Glomerular endothelial cell (primary cell): ENCODE measurements around the gene SCARB1. TPM values are rescaled to one million over a fixed set of nuclear protein-coding genes. Genes with fewer than 3 reads are reported as not detected.

Source experiments
- DNase-seq: peaks from one replicate; pipeline ENCODE4 v3.0.0-alpha.2; 2011; ENCODE audit warnings: low read depth, low spot score; ENCODE audit errors: extremely low read depth
- total RNA-seq: library from RNA; depleted of rRNA; stranded (reverse); fragments of >200 nt; gene quantifications from 2 replicates; pipeline ENCODE4 v1.2.3, GENCODE V29; 2015

The SCARB1 gene
- total RNA-seq, 1 donor from 2014 or later = 32.4 TPM

DNA sequence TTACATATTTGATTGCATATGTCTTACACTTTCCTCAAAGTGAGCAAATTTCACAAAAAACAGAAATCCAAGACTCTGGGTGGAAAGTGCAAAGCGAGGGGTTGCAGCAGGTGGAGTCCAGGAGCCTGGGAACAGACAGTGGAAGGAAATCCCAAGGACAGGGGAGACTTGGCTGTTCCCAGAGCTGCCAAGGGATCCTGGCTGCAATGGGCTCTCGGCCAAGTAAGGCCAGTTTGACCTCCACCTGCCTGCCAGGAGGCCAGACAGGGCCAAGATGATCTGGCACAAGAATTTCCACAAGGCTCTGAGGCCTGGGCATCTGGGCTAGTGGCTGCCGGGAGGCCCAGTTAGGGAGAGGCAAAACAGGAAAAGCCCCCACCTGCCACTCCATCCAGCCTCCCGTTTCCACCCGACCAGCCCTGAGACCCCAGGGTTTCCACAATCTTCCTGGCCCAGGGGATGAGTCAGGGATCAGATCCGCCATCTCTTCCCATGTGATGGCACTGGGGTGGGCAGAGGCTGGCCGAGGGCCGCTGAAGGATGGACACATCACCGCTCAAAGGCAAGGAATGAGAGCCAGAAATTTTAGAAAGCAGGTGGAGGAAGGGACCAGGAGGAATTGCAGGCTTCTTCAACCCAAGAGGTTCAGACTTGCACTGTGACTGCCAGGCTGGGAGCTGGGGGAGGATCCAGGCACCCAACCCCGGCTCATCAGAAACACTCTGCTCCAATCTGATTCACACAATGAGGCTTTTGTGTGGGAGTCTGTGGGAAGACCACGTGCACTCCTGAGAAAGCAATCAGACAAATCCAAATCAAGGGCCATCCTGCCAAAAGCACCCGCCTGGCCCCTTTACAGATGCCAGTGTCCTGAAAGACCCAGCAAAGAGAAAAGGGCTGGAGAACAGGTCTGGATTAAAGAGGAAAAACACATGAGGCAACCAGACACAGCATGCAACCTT, 16.3 kb downstream of the SCARB1 start:
- DNase-seq = no peak

DNA sequence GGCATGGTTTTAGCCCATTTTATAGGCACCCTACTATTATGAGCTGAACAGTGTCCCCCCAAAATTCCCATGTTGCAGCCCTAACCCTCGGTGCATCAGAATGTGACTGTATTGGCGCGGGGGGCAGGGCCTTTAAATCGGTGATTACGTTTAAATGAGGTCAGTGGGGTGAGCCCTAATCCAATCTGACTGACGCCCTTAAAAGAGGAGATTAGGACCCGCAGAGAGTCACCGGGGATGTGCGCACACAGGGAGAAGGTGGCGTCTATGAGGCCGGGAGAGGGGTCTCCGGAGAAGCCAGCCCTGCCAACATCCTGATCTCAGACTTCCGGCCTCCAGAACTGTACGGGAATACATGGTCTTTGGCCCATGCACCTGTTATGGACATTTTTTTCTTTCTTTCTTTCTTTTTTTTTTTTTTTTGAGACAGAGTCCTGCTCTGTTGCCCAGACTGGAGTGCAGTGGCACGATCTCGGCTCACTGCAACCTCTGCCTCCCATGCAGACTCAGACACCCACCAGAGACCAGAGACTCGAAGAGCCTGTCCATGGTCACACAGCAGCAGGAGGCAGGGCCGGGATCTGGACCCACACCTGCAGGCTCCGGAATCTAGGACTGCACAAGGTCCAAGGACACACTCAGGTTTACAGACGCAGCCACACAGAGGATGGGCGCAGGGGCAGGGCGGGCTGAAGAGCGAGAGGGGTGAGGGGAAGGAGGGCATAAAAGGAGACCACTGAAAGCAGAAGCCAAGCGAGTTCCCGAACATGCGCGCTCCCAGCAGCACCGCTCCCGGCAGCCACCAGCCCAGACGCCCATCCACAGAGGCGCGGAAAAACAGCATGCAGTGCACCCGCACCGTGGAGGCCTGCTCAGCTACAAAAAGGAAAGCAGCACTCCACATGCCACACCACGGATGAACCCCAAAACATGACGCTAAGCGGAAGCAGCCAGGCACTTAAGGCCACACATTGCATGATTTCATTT, 19.0 kb downstream of the SCARB1 start:
- DNase-seq = no peak

DNA sequence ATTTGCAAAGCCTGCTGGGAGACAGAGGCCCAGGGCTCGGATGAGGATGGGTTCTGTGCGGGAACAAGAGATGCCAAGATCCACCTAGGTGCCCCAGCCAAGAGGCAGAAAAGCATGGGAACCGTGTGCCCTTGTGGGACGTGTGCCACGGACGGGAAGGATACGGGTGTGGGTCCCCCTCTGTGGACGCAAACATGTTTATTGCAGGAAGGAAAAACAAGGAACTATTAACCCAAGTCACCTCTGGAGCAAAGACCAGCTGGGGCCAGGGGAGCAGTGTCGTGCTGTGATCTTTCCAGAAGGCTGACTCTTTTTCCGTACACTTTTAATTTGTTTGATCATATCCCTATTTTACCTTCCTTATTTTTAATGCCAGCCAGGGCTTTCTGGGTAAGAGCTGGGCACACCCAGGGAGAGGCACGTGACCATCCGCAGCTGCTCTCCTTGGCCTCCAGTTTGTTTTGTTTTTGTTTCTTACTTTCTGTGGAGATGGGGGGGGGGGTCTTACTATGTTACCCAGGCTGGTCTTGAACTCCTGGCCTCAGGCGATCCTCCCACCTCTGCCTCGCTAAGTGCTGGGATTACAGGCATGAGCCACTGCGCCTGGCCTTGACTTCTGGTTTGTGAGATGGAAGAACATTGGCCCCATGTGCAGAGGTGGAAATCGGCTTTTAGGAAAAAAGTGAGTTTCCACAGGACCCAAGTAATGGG, 20.7 kb downstream of the SCARB1 start:
- DNase-seq = no peak

DNA sequence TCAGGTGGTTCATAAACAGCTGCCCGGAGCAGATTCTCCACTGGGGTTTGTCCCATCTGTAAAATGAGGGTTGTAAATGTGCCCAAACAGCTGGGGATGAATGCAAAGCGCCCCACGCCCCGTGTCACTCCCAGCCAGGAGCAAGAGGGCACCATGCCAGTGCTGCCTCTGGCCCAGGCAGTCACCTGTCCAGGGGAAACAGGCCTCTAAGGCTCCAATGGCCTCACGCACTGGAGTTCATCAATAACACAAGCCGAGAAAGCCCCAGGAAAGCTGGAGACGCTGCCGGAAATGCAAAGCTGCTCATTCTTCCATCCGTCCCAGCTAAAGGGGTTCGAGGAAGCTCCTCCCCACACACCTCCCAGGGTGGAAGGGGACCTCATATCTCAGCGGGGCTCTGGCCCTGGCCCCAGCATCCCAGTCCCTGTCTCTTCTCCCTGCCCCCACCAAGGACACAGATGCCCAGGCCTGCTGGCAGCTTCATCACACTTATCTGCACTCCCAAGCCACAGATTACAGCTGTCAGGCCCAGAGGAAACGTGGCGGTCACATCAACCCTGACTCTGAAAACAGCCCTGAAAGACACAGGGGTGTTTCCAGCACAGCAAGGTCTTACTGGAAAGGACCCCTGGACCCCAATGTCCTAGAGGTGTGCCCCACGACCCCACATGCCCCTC, 21.5 kb downstream of the SCARB1 start:
- no peak for DNase-seq

DNA sequence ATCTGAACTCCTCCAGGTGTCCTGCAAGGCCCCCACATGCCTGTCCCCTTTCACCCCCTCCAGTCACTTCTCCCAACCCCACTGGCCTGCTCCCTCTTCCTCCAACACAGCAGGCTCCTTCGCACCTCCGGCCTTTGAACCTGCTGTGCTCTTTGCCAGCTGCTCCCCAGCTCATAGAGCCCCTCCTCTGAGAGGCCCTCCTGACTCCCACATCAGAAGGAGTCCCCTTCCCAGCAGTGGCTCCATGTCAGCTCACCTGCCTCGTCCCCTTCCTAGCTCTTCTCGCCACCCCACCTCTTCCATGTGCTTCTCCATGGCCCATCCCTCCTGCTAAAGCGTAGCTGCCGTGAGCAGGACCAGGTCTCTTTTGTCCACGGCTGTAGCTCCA, 22.1 kb downstream of the SCARB1 start:
- DNase-seq = no peak

DNA sequence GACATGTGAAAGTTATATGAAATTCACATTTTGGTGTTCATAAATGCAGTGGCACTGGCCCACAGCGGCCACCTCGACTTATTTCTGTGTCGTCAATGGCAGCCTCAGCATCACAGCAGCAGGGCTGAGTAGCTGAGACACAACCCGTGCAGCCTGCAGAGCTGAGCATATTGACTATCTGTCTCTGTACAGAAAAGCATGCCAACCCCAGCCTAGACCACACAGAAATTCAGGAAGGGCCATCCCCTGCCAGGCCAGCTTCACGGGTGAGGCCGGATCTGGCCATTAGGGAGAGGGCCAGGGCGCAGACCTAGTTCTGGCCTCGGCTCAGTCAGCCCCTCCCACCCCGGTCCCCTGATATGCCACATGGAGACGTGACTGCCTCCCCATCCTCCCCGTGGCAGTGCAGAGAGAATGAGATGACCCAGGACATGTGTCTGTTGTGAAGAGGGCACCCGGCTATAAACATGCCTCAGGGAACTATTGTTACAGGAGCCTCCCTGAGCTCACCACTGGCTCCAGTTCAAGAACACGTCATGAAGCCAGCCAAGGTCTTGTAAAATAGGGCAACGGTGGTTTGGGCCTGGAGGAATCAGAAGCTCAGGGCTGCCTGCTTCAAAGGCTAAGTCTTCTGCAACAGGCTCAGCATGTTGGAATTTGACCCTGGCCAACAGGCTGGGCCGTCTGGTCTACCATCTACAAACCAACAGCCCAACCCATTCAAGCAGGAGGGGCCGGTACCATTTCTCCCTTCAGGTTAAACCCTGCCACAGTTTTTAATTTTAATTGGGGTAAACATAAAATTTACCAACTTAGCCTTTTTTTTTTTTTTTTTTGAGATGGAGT, 25.5 kb downstream of the SCARB1 start:
- DNase-seq = peak; percentile 27

DNA sequence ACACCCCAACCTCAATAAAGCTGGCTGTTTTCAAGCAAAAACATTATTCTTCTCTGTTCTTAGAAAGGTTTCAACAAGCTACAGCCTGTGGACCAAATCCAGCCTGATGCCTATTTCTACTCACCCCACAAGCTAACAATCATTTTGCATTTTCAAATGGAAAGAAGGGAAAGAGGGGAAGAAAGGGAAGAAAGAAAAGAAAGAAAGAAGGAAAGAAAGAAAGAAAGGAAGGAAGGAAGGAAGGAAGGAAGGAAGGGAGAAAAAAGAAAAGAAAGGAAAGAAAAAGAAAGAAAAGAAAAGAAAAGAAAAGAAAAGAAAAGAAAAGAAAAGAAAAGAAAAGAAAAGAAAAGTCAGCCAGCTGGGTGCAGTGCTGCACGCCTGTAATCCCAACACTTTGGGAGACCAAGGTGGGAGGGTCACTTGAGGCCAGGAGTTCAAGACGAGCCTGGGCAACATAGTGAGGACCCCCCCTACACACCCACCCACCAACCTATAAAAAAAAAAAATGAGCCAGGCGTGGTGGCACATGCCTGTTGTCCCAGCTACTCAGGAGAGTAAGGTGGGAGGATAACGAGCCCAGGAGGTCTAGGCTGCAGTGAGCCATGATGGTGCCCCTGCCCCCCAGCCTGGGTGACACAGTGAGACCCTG, 26.3 kb downstream of the SCARB1 start:
- no peak for DNase-seq

DNA sequence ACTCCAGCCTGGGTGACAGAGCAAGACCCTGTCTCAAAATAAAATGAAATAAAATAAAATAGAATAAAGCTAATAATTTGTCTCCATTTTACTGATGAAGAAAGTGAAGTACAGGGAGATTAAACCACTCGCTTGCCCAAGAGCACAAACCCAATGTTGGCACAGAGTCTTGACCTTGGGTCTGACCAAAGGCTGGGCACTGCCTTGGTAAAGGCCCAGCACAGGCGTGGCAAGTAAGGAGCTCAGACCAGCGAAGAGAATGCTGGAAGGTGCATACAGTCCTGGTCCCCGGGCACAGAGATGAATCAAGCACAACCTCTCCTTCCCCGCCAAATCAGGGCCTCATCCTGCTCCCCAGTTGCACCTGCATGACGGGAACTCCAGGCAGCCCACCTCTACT, 26.9 kb downstream of the SCARB1 start:
- DNase-seq = no peak

DNA sequence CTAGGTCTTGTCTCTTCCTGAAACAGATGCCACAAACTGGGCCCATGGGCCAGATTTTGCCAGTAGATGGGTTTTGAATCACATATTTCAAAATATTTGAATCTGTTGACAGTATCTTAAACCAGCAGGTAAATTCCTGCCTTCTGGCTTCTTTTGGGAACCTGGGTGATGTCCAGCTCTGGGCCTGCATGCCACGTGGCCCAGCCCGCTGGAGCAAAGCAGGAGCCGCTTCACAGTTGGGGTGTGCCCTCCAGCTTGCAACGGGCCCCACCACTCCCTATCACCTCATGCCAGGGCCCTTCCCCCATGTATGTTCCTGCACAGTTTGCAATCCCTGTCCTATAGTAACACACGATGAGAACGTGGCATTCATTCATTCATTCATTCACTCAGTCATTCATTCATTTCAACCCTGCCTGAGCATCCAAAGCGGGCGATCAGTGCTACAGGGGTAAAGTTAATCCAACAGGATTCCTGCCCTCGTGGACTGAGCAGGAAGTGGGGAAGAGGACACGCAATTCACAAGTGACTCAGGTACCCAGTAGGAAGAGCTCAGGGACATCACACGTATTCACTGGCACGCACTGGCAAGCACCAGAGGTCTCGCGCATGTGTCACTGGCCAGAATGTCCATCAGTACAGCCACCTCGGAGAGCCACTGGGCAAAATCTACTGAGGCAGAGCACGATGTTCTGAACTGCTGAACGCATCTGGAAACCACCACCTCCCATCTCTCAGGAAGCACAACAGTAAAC, 27.8 kb downstream of the SCARB1 start:
- DNase-seq = no peak

DNA sequence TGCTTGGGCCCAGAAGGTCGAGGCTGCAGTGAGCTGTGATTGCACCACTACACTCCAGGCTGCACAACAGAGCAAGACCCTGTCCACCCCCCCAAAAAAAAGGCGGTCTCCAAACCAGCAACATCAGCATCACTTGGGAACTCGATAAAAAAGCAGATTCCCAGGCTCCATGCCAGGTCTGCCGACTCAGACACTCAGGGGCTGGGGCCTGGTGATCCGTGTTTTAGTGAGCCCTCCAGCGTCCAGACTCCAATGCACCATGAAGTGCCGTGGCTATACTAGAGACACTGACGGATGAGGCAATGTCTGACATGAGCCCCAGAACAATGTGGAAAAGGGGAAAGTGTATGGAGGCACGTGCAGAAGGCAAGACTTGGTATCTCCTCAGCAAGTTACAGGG, 28.8 kb downstream of the SCARB1 start:
- no peak for DNase-seq

DNA sequence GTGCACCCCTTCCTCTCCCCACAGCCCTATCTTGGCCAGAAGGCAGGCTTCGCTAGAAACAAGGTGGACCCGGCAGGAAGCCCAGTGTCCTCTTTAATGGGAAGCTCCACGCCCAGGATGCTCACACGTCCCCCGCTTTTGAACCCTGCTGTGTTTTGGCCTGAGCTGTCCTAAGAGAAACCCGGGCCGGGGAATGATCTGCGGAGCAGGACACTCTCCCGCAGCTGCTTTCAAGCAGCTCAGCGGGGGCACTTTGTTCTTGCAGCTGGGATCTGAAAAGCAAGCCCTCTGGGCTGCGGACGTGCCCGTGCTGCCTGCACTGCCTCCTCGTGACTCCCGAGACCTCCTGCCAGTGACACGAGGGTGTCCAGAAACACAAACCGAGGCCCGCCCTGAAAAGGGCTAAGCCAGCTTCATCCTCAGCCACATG, 30.0 kb downstream of the SCARB1 start:
- DNase-seq = no peak

DNA sequence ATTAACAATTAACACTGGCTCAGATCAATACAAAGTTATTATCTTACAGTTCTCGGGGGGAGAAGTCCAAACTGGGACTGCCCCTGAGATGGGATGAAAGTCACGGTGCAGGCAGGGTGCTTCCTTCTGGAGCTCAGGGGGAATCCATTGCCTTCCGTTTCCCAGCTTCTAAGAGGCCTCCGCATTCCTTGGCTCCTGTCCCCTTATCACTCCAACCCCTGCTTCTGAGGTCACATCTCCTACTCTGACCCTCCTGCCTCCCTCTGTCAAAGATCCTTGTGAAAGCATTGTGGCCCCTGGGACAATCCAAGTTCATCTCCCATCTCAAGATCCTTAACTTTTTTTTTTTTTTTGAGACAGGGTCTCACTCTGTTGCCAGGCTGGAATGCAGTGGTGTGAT, 30.8 kb downstream of the SCARB1 start:
- DNase-seq = no peak

DNA sequence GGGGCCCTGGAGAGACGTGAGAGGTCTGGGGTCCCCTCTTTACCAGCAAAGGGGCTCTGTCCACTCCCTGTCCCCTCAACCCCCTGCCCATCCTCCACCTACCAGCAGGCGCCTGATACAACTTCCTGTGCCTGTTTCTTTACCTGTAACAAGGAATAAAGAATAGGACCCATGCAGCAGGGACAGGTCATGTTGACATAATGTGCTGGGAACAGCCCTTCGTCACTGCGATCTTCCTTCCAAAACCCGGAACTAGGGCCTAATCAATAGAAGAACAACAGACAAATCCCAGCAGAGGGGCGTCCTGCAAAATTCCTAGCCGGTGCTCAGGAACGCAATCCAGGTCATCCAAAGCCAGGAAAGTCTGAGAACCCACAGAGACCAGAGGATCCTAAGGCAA, 32.1 kb downstream of the SCARB1 start:
- no peak for DNase-seq

DNA sequence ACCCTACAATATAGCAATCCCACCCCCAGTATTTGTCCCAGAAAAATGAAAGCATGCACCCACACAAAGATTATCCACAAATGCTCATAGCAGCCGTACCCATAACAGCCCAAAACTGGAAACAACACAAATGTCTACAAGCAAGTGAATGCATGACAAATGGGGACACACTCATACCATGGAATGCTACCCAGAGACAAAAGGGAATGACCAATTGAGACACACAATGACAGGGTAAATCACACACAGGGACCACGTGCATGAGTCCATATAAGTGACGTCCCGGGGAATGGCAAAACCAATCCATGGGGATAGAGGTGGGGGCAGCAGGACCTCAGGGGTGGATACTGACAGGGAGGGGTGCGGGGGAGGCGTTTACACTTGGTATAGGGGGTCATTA, 33.4 kb downstream of the SCARB1 start:
- no peak for DNase-seq

DNA sequence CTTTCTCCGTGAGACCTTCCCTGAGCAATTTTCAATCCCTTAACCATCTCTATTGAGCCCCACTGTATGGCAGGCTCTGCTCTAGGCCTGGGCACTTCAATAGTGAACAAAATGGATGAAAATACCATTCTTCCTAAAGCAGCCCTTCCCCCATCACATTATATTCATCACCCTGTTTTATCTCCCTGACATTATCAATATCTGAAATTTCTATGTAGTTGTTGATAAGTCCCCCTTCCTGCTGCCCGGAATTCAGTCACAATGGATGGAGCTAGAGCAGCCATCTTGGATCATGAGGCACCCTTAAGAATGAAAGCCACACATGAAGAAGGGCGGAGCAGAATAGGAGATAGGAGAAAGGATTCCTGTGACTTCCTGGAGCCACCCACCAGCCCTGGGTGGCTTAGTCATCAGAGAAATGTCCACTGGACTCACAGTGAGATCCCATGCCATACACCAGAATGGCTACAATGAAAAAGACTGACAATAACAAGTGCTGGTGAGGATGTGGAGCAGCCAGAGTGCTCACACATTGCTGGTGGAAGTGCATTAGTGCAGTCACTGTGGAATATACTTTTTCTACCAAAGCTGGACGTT, 33.9 kb downstream of the SCARB1 start:
- no peak for DNase-seq

DNA sequence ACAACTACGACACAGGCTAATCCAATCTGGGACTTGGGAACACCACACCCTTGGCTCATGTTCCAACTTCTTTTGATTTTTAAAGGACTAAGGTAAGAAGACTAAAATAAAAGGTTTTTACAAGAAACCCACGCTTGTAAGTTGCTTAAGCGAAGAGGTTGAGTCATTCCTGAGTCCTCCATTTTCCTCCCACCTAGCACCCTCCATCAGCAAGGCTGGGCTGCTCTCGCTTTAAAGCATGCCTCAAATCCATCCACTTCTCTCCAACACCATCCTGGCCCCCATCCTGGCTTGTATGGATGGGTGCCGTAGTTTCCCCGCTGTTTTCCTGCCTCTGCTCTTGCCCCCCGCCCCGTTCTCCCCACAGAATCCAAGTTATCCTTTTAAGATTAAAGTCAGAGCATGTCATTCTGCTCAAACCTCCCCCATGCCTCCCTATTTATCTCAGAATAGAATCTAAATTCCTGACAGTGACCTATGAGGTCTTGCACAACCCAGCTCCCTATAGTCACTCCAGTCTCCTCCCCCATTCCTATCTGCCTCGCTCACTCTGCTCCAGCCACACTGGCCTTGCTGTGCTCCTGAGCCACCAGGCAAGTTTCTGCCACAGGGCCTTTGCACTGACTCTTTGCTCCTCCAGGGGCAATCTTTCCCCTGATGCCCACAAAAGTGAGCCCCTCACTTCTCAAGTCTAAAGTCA, 34.5 kb downstream of the SCARB1 start:
- no peak for DNase-seq
